Progenitor cell of endocrine pancreas (in vitro differentiated cells): Measurements from ENCODE around the gene DPRX. TPM values are rescaled to one million over a fixed set of nuclear protein-coding genes. Genes with fewer than 3 reads are reported as not detected.
"Not testable (repeated sequence)": the region's sequence is repeated elsewhere in the genome, so short reads cannot be mapped to it uniquely, and the experiment has no call there.

Source experiments
- DNase-seq: peaks from one replicate; pipeline ENCODE4 v3.0.0; 2021; ENCODE audit warnings: low spot score; ENCODE audit not compliant: unreplicated experiment
- H3K27ac Mint-ChIP-seq: 2 replicates; pipeline ENCODE4 v1.8.0; 2021; ENCODE audit warnings: mild to moderate bottlenecking, moderate library complexity, mixed read lengths
- H3K27me3 Mint-ChIP-seq: 2 replicates; pipeline ENCODE4 v1.8.0; 2021; ENCODE audit warnings: mixed read lengths
- H3K36me3 Mint-ChIP-seq: 2 replicates; pipeline ENCODE4 v1.8.0; 2022; ENCODE audit warnings: mixed read lengths; ENCODE audit not compliant: insufficient read depth
- H3K4me1 Mint-ChIP-seq: 2 replicates; pipeline ENCODE4 v1.8.0; 2021; ENCODE audit warnings: low read depth, mixed read lengths
- H3K4me3 Mint-ChIP-seq: 2 replicates; pipeline ENCODE4 v1.8.0; 2021; ENCODE audit warnings: low read depth, mild to moderate bottlenecking, moderate library complexity, mixed read lengths
- H3K9me3 Mint-ChIP-seq: 2 replicates; pipeline ENCODE4 v1.8.0; 2021; ENCODE audit warnings: low read depth, mixed read lengths
- total RNA-seq: library from RNA; stranded (reverse); gene quantifications from 2 replicates; pipeline ENCODE4 v1.2.1, GENCODE V29; 2021
- TF ChIP-seq, protein P1 (sequence below): fragments of 200-600 bp; sonication (generic); IDR thresholded peaks from one replicate; pipeline ENCODE4 v1.5.0; 2021; ENCODE audit warnings: antibody characterized with exemption, mild to moderate bottlenecking; ENCODE audit not compliant: unreplicated experiment

DPRX gene
- total RNA-seq, 1 donor from 2014 or later = not detected

DNA sequence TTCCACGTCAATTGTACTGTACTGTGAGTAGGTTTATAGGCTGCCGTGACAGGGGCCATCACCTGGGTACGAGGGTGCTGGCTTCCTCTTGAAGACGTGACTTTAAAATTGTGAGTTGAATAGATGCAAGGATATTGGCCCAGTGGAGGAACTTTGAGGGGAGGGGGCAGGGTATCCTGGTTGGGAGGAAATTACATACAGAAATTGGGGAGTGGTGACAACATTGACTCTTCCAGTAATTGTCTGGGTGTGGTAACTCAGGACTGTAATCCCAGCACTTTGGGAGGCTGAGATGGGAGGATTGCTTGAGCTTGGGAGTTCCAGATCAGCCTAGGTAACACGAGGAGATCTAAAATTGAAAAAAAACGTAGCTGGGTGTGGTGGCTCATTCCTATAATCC is 30.4 kb downstream of the DPRX start:
- TF ChIP-seq, protein P1, sequence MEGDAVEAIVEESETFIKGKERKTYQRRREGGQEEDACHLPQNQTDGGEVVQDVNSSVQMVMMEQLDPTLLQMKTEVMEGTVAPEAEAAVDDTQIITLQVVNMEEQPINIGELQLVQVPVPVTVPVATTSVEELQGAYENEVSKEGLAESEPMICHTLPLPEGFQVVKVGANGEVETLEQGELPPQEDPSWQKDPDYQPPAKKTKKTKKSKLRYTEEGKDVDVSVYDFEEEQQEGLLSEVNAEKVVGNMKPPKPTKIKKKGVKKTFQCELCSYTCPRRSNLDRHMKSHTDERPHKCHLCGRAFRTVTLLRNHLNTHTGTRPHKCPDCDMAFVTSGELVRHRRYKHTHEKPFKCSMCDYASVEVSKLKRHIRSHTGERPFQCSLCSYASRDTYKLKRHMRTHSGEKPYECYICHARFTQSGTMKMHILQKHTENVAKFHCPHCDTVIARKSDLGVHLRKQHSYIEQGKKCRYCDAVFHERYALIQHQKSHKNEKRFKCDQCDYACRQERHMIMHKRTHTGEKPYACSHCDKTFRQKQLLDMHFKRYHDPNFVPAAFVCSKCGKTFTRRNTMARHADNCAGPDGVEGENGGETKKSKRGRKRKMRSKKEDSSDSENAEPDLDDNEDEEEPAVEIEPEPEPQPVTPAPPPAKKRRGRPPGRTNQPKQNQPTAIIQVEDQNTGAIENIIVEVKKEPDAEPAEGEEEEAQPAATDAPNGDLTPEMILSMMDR = no peak
- H3K27ac Mint-ChIP-seq = peak overlapping the region; percentile 44
- peaks cover 17% of the 10 kb centered on the region for H3K4me1 Mint-ChIP-seq
- H3K4me3 Mint-ChIP-seq = no peak overlapping the region
- DNase-seq = no peak
- no peaks in the 10 kb centered on the region for H3K36me3 Mint-ChIP-seq
- no peaks in the 10 kb centered on the region for H3K9me3 Mint-ChIP-seq
- no peaks in the 10 kb centered on the region for H3K27me3 Mint-ChIP-seq

DNA sequence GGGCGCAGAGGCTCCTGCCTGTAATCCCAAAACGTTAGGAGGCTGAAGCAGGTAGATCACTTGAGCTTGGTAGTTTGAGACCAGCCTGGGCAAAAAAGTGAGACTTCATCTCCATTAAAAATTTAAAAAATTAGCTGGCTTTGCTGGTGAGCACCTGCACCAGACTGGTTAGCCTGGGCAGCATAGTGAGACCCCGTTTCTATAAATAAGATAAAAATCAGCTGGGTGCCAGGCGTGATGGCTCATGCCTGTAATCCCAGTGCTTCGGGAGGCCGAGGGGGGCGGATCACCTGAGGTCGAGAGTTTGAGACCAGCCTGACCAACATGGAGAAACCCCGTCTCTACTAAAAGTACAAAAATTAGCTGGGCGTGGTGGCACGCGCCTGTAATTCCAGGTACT is 32.4 kb downstream of the DPRX start:
- H3K9me3 Mint-ChIP-seq = no peaks in the 10 kb centered on the region
- no peak overlapping the region for H3K27ac Mint-ChIP-seq
- no peak for DNase-seq
- peaks cover 14% of the 10 kb centered on the region for H3K4me1 Mint-ChIP-seq
- no peaks in the 10 kb centered on the region for H3K27me3 Mint-ChIP-seq
- H3K4me3 Mint-ChIP-seq = no peak overlapping the region
- H3K36me3 Mint-ChIP-seq = no peaks in the 10 kb centered on the region
- TF ChIP-seq, protein P1 = no peak

DNA sequence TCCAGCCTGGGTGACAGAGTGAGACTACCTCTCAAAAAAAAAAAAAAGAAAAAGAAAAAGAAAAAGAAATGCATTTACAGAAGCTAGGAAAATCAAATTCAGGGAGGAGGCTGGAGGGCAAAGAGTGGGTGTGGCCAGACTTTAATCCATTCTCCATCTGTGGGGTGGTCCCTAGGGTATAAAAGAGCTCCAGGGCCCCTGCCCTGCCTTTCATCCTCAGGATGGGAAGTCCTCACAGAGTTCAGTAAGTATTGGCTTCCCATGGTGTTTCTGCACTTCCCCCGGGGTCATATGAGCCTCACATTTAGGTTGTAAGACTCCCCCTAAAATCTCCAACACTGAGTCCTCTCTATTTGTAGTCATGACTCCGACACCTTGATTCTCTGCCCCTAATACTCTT is 33.0 kb downstream of the DPRX start:
- DNase-seq = no peak
- Mint-ChIP-seq H3K4me3 (no peak overlapping the region), H3K9me3 (no peaks in the 10 kb centered on the region), H3K27me3 (no peaks in the 10 kb centered on the region), H3K4me1 (peaks cover 11% of the 10 kb centered on the region), H3K27ac (no peak overlapping the region), H3K36me3 (no peaks in the 10 kb centered on the region)
- TF ChIP-seq, protein P1 = no peak

DNA sequence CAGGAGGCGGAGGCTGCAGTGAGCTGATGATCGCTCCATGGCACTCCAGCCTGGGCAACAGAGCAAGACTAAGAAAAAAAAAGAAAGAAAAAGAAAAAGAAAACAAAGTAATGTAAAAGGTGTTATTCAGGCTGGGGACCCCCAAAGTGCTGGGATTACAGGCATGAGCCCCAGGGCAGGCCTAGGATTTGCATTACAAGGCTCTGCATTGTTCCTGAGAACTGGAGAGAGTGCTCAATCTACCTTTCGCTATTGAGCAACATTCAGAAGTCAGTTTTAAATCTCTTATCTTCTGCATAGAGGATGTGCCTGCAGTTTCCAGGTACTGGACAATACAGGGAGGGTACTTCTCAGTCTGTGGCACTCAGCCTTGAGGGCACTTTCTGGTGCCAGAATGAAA is 34.5 kb downstream of the DPRX start:
- not testable (repeated sequence) for H3K4me3 Mint-ChIP-seq, H3K9me3 Mint-ChIP-seq, H3K27me3 Mint-ChIP-seq, H3K4me1 Mint-ChIP-seq, H3K36me3 Mint-ChIP-seq, H3K27ac Mint-ChIP-seq, DNase-seq

DNA sequence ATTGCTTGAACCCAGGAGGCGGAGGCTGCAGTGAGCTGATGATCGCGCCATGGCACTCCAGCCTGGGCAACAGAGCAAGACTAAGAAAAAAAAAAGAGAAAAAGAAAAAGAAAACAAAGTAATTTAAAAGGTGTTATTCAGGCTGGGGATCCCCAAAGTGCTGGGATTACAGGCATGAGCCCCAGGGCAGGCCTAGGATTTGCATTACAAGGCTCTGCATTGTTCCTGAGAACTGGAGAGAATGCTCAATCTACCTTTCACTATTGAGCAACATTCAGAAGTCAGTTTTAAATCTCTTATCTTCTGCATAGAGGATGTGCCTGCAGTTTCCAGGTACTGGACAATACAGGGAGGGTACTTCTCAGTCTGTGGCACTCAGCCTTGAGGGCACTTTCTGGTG is 37.0 kb downstream of the DPRX start:
- DNase-seq, H3K27ac Mint-ChIP-seq, H3K4me3 Mint-ChIP-seq, H3K27me3 Mint-ChIP-seq, H3K36me3 Mint-ChIP-seq, H3K9me3 Mint-ChIP-seq, H3K4me1 Mint-ChIP-seq: not testable (repeated sequence)

DNA sequence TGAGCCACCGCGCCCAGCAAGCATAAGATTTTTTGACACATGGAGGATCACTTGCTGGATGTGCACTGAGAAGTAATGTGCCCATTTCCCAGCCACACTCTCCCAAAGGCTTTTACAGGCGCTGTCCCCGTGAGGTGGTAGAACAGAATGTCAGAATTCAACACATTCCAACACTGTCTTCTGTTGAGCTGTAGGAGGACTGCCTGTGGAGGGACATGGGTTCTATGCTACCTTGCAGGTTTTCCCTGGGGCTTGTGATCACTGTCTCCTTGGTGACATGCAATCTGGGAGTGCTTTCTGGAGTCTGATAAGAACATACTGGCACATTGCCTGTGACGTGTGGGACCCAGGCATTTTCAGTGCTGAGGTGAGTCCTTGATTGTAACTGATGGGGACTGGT is 38.5 kb downstream of the DPRX start:
- no peak for DNase-seq
- no peaks in the 10 kb centered on the region for H3K9me3 Mint-ChIP-seq
- no peaks in the 10 kb centered on the region for H3K4me1 Mint-ChIP-seq
- H3K4me3 Mint-ChIP-seq = no peak overlapping the region
- TF ChIP-seq, protein P1 = no peak
- H3K27ac Mint-ChIP-seq = no peak overlapping the region
- no peaks in the 10 kb centered on the region for H3K27me3 Mint-ChIP-seq
- no peaks in the 10 kb centered on the region for H3K36me3 Mint-ChIP-seq

DNA sequence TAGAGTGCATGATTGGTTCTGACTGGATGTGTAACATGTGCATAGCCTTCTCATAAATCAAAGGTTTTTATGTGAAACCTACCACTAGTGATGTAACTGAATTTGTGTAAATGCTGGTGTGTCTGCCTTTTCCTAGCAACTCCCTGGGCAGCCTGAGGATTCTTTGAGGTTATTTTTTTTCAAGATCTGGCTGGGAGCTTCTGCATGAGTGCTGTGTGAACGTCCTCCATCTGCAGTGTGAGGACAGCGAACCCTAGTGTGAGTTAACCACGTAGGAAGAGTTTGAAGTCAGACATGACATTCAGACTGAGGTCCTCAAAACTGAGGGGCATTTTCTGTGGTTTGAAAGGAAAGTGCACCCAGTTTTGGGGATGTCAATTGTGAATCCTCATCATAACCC is 39.9 kb downstream of the DPRX start:
- no peaks in the 10 kb centered on the region for H3K27me3 Mint-ChIP-seq
- no peaks in the 10 kb centered on the region for H3K36me3 Mint-ChIP-seq
- H3K27ac Mint-ChIP-seq = no peak overlapping the region

More for the DNA sequence above, 39.9 kb downstream of the DPRX start:
- Mint-ChIP-seq H3K4me1 (no peaks in the 10 kb centered on the region), H3K4me3 (no peak overlapping the region), H3K9me3 (no peaks in the 10 kb centered on the region)
- TF ChIP-seq, protein P1 = no peak
- no peak for DNase-seq
